HepG2 (cell line): ENCODE data around the gene GPR33. TPM values are rescaled to one million over a fixed set of nuclear protein-coding genes. Genes with fewer than 3 reads are reported as not detected.
A peak's percentile ranks its signal among the peaks of the same experiment; 100 is the strongest.

Experiments used
- CCDC6 ChIP-seq: sonication (generic); formaldehyde crosslinking; IDR thresholded peaks from 2 replicates; pipeline ENCODE4 v1.8.1; 2022; ENCODE audit warnings: mild to moderate bottlenecking, missing genetic modification reagents, moderate library complexity
- ELK4 ChIP-seq: sonication (generic); formaldehyde crosslinking; IDR thresholded peaks from 2 replicates; pipeline ENCODE4 v1.9.0; 2021; ENCODE audit warnings: missing genetic modification reagents, borderline replicate concordance
- FOXO4 ChIP-seq: sonication (generic); formaldehyde crosslinking; conservative IDR thresholded peaks from 2 replicates; pipeline ENCODE4 v1.8.1; 2023; ENCODE audit warnings: missing genetic modification reagents
- FUBP1 ChIP-seq: sonication (generic); formaldehyde crosslinking; IDR thresholded peaks from 2 replicates; pipeline ENCODE4 v1.5.1; 2020; ENCODE audit warnings: missing genetic modification reagents, mild to moderate bottlenecking, borderline replicate concordance
- GATA4 ChIP-seq: sonication (generic); IDR thresholded peaks from 2 replicates; pipeline ENCODE4 v1.6.1; 2016; ENCODE audit warnings: antibody characterized with exemption, low read depth, borderline replicate concordance
- HOXD1 ChIP-seq: sonication (generic); formaldehyde crosslinking; IDR thresholded peaks from 2 replicates; pipeline ENCODE4 v1.5.0; 2020; ENCODE audit warnings: missing genetic modification reagents
- KDM5B ChIP-seq: sonication (generic); formaldehyde crosslinking; IDR thresholded peaks from 2 replicates; pipeline ENCODE4 v1.4.0; 2020; ENCODE audit warnings: missing genetic modification reagents, mild to moderate bottlenecking, borderline replicate concordance
- KLF12 ChIP-seq: sonication (generic); formaldehyde crosslinking; IDR thresholded peaks from 2 replicates; pipeline ENCODE4 v1.4.0; 2020; ENCODE audit warnings: missing genetic modification reagents, borderline replicate concordance
- MEF2D ChIP-seq: sonication (generic); formaldehyde crosslinking; IDR thresholded peaks from 2 replicates; pipeline ENCODE4 v1.5.1; 2020; ENCODE audit warnings: mild to moderate bottlenecking, missing genetic modification reagents
- NFYB ChIP-seq: sonication (generic); formaldehyde crosslinking; IDR thresholded peaks from 2 replicates; pipeline ENCODE4 v1.4.0; 2020; ENCODE audit warnings: missing genetic modification reagents
- RELA ChIP-seq: sonication (generic); formaldehyde crosslinking; IDR thresholded peaks from 2 replicates; pipeline ENCODE4 v1.4.0; 2020; ENCODE audit warnings: missing genetic modification reagents
- SP5 ChIP-seq: IDR thresholded peaks from 2 replicates; pipeline ENCODE4 v1.6.1; 2016; ENCODE audit warnings: low read depth, borderline replicate concordance
- U2AF2 ChIP-seq: fragments of 200-400 bp; formaldehyde crosslinking; IDR thresholded peaks from 2 replicates; pipeline ENCODE4 v1.6.1; 2017; ENCODE audit warnings: low read depth, mild to moderate bottlenecking, low read length
- ZBTB7B ChIP-seq: sonication (generic); formaldehyde crosslinking; IDR thresholded peaks from 2 replicates; pipeline ENCODE4 v1.4.0; 2020; ENCODE audit warnings: missing genetic modification reagents
- ZNF121 ChIP-seq: sonication (generic); formaldehyde crosslinking; IDR thresholded peaks from 2 replicates; pipeline ENCODE4 v1.5.0; 2020; ENCODE audit warnings: mild to moderate bottlenecking, missing genetic modification reagents
- ZNF124 ChIP-seq: sonication (generic); formaldehyde crosslinking; IDR thresholded peaks from 2 replicates; pipeline ENCODE4 v1.4.0; 2020; ENCODE audit warnings: missing genetic modification reagents
- ZNF143 ChIP-seq: sonication (generic); formaldehyde crosslinking; IDR thresholded peaks from 2 replicates; pipeline ENCODE4 v1.4.0; 2020; ENCODE audit warnings: missing genetic modification reagents
- ZNF383 ChIP-seq: sonication (generic); formaldehyde crosslinking; IDR thresholded peaks from 2 replicates; pipeline ENCODE4 v1.4.0; 2020; ENCODE audit warnings: missing genetic modification reagents, mild to moderate bottlenecking, borderline replicate concordance
- ZNF451 ChIP-seq: sonication (generic); formaldehyde crosslinking; IDR thresholded peaks from 2 replicates; pipeline ENCODE4 v1.5.0; 2020; ENCODE audit warnings: mild to moderate bottlenecking, missing genetic modification reagents
- ZNF550 ChIP-seq: sonication (generic); formaldehyde crosslinking; IDR thresholded peaks from 2 replicates; pipeline ENCODE4 v1.4.0; 2020; ENCODE audit warnings: mild to moderate bottlenecking, missing genetic modification reagents, borderline replicate concordance
- ZNF607 ChIP-seq: sonication (generic); formaldehyde crosslinking; IDR thresholded peaks from 2 replicates; pipeline ENCODE4 v1.5.1; 2020; ENCODE audit warnings: missing genetic modification reagents, mild to moderate bottlenecking, borderline replicate concordance
- ZNF720 ChIP-seq: sonication (generic); formaldehyde crosslinking; IDR thresholded peaks from 2 replicates; pipeline ENCODE4 v1.4.0; 2020; ENCODE audit warnings: missing genetic modification reagents
- ZSCAN20 ChIP-seq: sonication (generic); formaldehyde crosslinking; IDR thresholded peaks from 2 replicates; pipeline ENCODE4 v1.4.0; 2020; ENCODE audit warnings: missing genetic modification reagents, mild to moderate bottlenecking, borderline replicate concordance
- polyA plus RNA-seq, 8 experiments: library from polyadenylated mRNA; depleted of rRNA in 3 of 8; stranded (reverse) in 7 of 8; unstranded in 1 of 8; fragments of >200 nt; fragmentation: Illumina TruSeq in 4 of 8; extraction: Trizol in 4 of 8; gene quantifications; 2 replicates each; pipeline versions ENCODE4 v1.2.1 to v1.2.3, GENCODE V29; 2011 to 2016; ENCODE audit warnings: low read depth in 4 of 8, missing spikeins in 1 of 8, mixed read lengths in 1 of 8; ENCODE audit not compliant: insufficient read depth in 1 of 8
- total RNA-seq, 5 experiments: library from RNA; depleted of rRNA; stranded (reverse); fragments of >200 nt; fragmentation: Illumina TruSeq; extraction: Trizol; gene quantifications; 2 replicates each; pipeline ENCODE4 v1.2.3, GENCODE V29; 2016; ENCODE audit warnings: low read depth in 1 of 5
- TF ChIP-seq, protein P1 (sequence below): sonication (generic); formaldehyde crosslinking; IDR thresholded peaks from 2 replicates; pipeline ENCODE4 v1.4.0; 2020; ENCODE audit warnings: mild to moderate bottlenecking, missing genetic modification reagents
- TF ChIP-seq, protein P2 (sequence below): sonication (generic); formaldehyde crosslinking; IDR thresholded peaks from 2 replicates; pipeline ENCODE4 v1.4.0; 2020; ENCODE audit warnings: missing genetic modification reagents

Gene GPR33
- total and polyA plus RNA-seq, 2 of the 13 experiments (the other 11 are each of a cell fraction or from before 2014, with no cell fraction given), result not detected

- TF ChIP-seq KDM5B (CRISPR knock-in tag) (peak; percentile 100), ZNF143 (peak; percentile 77), NFYB (CRISPR knock-in tag) (peak; percentile 62), ZSCAN20 (peak; percentile 98), RELA (CRISPR knock-in tag) (peak; percentile 97), ELK4 (peak; percentile 87; the same call in 1 of the 2 replicates), GATA4 (peak; percentile 92), SP5 (peak; percentile 92), ZNF383 (CRISPR knock-in tag) (peak; percentile 100), FUBP1 (no peak; the same call in 1 of the 2 replicates), ZNF451 (CRISPR knock-in tag) (peak; percentile 100), ZNF121 (CRISPR knock-in tag) (peak; percentile 87), KLF12 (CRISPR knock-in tag) (peak; percentile 99), ZNF124 (CRISPR knock-in tag) (peak; percentile 94), ZNF607 (CRISPR knock-in tag) (peak; percentile 100), U2AF2 (0 out of 2 replicates have a peak, but pooled peaks have one; percentile 65), CCDC6 (CRISPR knock-in tag) (peak; percentile 99), MEF2D (peak; percentile 99), FOXO4 (CRISPR knock-in tag) (no peak; the same call in 1 of the 2 replicates), HOXD1 (CRISPR knock-in tag) (peak; percentile 99), ZNF550 (CRISPR knock-in tag) (peak; percentile 100), ZBTB7B (CRISPR knock-in tag) (peak; percentile 98), ZNF720 (CRISPR knock-in tag) (no peak)
- TF ChIP-seq, protein P1, sequence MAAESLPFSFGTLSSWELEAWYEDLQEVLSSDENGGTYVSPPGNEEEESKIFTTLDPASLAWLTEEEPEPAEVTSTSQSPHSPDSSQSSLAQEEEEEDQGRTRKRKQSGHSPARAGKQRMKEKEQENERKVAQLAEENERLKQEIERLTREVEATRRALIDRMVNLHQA (CRISPR knock-in tag), result peak; percentile 92; the same call in 1 of the 2 replicates
- TF ChIP-seq, protein P2, sequence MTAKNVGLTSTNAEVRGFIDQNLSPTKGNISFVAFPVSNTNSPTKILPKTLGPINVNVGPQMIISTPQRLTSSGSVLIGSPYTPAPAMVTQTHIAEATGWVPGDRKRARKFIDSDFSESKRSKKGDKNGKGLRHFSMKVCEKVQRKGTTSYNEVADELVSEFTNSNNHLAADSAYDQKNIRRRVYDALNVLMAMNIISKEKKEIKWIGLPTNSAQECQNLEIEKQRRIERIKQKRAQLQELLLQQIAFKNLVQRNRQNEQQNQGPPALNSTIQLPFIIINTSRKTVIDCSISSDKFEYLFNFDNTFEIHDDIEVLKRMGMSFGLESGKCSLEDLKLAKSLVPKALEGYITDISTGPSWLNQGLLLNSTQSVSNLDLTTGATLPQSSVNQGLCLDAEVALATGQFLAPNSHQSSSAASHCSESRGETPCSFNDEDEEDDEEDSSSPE, result peak; percentile 92
Measured at GRCh38 chr14:31456841-31457664, 30.8 kb downstream of the GPR33 start, which contains the start of gene DTD2 (continued).
